ENCODE data around the gene TENM3.
A peak's percentile ranks its signal among the peaks of the same experiment; 100 is the strongest.

Gene TENM3

DNA sequence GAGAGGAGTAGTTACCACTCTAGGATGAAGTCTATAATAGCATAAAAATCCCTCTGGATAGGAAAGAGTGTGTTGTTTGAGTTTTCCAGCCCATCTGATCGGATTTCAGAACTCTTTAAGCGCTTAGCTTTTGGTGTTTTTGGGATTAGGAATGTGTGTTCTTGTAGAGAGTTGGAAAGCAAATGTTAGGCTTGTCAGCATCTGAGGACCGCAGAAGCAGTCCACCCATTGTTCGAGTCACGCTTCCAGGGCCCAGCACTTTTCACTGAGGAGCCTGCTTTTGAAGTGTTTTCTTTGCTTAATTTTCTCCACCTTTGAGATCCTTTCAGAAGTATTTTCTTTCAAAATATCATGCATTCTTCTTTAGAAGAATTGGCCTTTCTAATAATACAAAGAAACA lies 306.2 kb downstream of the TENM3 start:
- Histone ChIP-seq H3K9me3 (ENCODE audit: severe bottlenecking) (no peaks in the 10 kb centered on the region), H3K36me3 (ENCODE audit: low read depth) (no peaks in the 10 kb centered on the region), H3K27ac (ENCODE audit: poor library complexity, severe bottlenecking) (no peak overlapping the region), H3K27me3 (ENCODE audit: insufficient read depth, poor library complexity, severe bottlenecking) (no peaks in the 10 kb centered on the region), H3K4me1 (ENCODE audit: insufficient read depth, poor library complexity, severe bottlenecking) (no peaks in the 10 kb centered on the region), H3K4me3 (ENCODE audit: severe bottlenecking) (no peak overlapping the region)
- no peak for DNase-seq (ENCODE audit: low spot score)
- ATAC-seq (ENCODE audit: low read depth), result no peak
- TF ChIP-seq, protein P1, sequence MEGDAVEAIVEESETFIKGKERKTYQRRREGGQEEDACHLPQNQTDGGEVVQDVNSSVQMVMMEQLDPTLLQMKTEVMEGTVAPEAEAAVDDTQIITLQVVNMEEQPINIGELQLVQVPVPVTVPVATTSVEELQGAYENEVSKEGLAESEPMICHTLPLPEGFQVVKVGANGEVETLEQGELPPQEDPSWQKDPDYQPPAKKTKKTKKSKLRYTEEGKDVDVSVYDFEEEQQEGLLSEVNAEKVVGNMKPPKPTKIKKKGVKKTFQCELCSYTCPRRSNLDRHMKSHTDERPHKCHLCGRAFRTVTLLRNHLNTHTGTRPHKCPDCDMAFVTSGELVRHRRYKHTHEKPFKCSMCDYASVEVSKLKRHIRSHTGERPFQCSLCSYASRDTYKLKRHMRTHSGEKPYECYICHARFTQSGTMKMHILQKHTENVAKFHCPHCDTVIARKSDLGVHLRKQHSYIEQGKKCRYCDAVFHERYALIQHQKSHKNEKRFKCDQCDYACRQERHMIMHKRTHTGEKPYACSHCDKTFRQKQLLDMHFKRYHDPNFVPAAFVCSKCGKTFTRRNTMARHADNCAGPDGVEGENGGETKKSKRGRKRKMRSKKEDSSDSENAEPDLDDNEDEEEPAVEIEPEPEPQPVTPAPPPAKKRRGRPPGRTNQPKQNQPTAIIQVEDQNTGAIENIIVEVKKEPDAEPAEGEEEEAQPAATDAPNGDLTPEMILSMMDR (IDR thresholded peaks at IDR 0.05; ENCODE audit: poor library complexity, severe bottlenecking), result no peak

- no peaks in the 10 kb centered on the region for H3K27me3 ChIP-seq (ENCODE audit: insufficient read depth, poor library complexity, severe bottlenecking)
These were observed 309.7 kb downstream of the TENM3 start for GRCh38 chr4:182552948-182553347.

GRCh38 chr4:182553653-182554052 lies 310.5 kb downstream of the TENM3 start:
- H3K36me3 ChIP-seq (ENCODE audit: low read depth), result no peaks in the 10 kb centered on the region
- no peak overlapping the region for H3K4me3 ChIP-seq (ENCODE audit: severe bottlenecking)
- no peaks in the 10 kb centered on the region for H3K9me3 ChIP-seq (ENCODE audit: severe bottlenecking)
- no peak overlapping the region for H3K27ac ChIP-seq (ENCODE audit: poor library complexity, severe bottlenecking)
- H3K4me1 ChIP-seq (ENCODE audit: insufficient read depth, poor library complexity, severe bottlenecking), result no peaks in the 10 kb centered on the region
- TF ChIP-seq, protein P1 (IDR thresholded peaks at IDR 0.05; ENCODE audit: poor library complexity, severe bottlenecking), result no peak
- DNase-seq (ENCODE audit: low spot score) (no peak), ATAC-seq (ENCODE audit: low read depth) (no peak)
- no peaks in the 10 kb centered on the region for H3K27me3 ChIP-seq (ENCODE audit: insufficient read depth, poor library complexity, severe bottlenecking)

More at GRCh38 chr4:182552948-182553347, 309.7 kb downstream of the TENM3 start:
- no peaks in the 10 kb centered on the region for H3K9me3 ChIP-seq (ENCODE audit: severe bottlenecking)
- no peak for DNase-seq (ENCODE audit: low spot score)
- H3K4me1 ChIP-seq (ENCODE audit: insufficient read depth, poor library complexity, severe bottlenecking), result no peaks in the 10 kb centered on the region
- H3K27ac ChIP-seq (ENCODE audit: poor library complexity, severe bottlenecking), result no peak overlapping the region
- H3K36me3 ChIP-seq (ENCODE audit: low read depth), result no peaks in the 10 kb centered on the region
- TF ChIP-seq, protein P1 (IDR thresholded peaks at IDR 0.05; ENCODE audit: poor library complexity, severe bottlenecking), result no peak
- no peak overlapping the region for H3K4me3 ChIP-seq (ENCODE audit: severe bottlenecking)
- ATAC-seq (ENCODE audit: low read depth), result no peak

DNA sequence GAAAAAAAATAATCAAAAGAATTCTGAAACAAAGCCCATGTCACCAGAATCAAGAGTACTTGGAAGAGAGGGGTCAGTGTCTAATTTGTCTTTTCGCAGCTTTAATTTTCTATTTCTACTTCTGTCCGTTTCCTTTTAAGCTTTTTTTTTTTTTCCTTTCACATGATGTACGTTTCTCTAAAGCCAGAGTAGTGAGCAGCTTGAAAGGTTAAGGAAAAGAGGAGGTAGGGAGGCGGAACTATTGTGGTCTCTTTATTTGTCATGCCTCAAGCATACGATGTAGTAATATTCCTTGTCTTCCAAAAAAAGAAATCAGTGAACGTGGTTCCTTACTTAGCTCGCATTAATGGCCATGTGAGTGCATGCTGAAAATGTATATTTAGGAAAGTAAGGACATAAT lies 311.5 kb downstream of the TENM3 start:
- ATAC-seq (ENCODE audit: low read depth) (no peak), DNase-seq (ENCODE audit: low spot score) (no peak)
- Histone ChIP-seq H3K27me3 (ENCODE audit: insufficient read depth, poor library complexity, severe bottlenecking) (no peaks in the 10 kb centered on the region), H3K4me1 (ENCODE audit: insufficient read depth, poor library complexity, severe bottlenecking) (no peaks in the 10 kb centered on the region), H3K27ac (ENCODE audit: poor library complexity, severe bottlenecking) (no peak overlapping the region), H3K4me3 (ENCODE audit: severe bottlenecking) (no peak overlapping the region), H3K36me3 (ENCODE audit: low read depth) (no peaks in the 10 kb centered on the region), H3K9me3 (ENCODE audit: severe bottlenecking) (no peaks in the 10 kb centered on the region)
- TF ChIP-seq, protein P1 (IDR thresholded peaks at IDR 0.05; ENCODE audit: poor library complexity, severe bottlenecking), result no peak

DNA sequence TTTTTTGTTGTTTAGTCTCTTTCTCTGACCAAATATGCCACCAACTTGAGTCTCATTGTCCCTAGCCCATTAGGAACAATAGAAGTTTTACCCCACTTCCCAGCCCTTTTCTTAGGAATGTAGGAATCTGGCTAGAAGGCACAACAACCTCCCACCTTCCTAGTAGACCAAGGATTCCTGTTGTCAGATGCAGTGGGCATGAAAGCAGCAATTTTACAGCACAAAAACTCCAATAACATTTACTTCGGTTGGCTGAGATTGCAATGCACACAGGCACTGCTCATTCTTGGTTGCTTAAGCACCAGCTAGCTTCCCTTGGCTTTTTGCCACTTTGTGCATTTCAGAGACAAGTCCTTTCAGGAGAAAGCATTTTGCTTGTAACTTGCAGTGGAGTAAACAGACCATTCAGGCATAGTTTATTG lies 312.8 kb downstream of the TENM3 start:
- Histone ChIP-seq H3K27ac (ENCODE audit: poor library complexity, severe bottlenecking) (no peak overlapping the region), H3K4me1 (ENCODE audit: insufficient read depth, poor library complexity, severe bottlenecking) (no peaks in the 10 kb centered on the region)
- DNase-seq (ENCODE audit: low spot score), result no peak

More for the DNA sequence above, 312.8 kb downstream of the TENM3 start:
- Histone ChIP-seq H3K9me3 (ENCODE audit: severe bottlenecking) (no peaks in the 10 kb centered on the region), H3K4me3 (ENCODE audit: severe bottlenecking) (no peak overlapping the region), H3K27me3 (ENCODE audit: insufficient read depth, poor library complexity, severe bottlenecking) (no peaks in the 10 kb centered on the region), H3K36me3 (ENCODE audit: low read depth) (no peaks in the 10 kb centered on the region)
- ATAC-seq (ENCODE audit: low read depth), result peak; percentile 44; the same call in 2 of the 3 replicates
- TF ChIP-seq, protein P1 (IDR thresholded peaks at IDR 0.05; ENCODE audit: poor library complexity, severe bottlenecking), result no peak

All from RWPE2 (cell line).